ENCODE data around the gene HINT3. TPM values are rescaled to one million over a fixed set of nuclear protein-coding genes. Genes with fewer than 3 reads are reported as not detected.
"Not testable (repeated sequence)": the region's sequence is repeated elsewhere in the genome, so short reads cannot be mapped to it uniquely, and the experiment has no call there.

The HINT3 gene
- polyA plus RNA-seq, 2 donors: 2.8 to 10.1 TPM

- WGBS, 2 donors: 6 to 65% methylated on average over 2 of the region's 2 CpGs
- no peaks in the 10 kb centered on the region for H3K27me3 ChIP-seq (ENCODE audit: control insufficient read depth in 1 of 2, insufficient read depth in 2 of 2, low read length in 2 of 2)
- H3K36me3 ChIP-seq (ENCODE audit: control insufficient read depth in 2 of 2, insufficient read depth in 2 of 2, low read length in 1 of 2): peaks cover 0 to 4% of the 10 kb centered on the region in 2 donors
- no peaks in the 10 kb centered on the region for H3K4me1 ChIP-seq (ENCODE audit: control insufficient read depth in 2 of 2, insufficient read depth in 2 of 2, low read length in 1 of 2)
- no peaks in the 10 kb centered on the region for H3K9me3 ChIP-seq (ENCODE audit: control insufficient read depth in 2 of 2, insufficient read depth in 1 of 2, low read depth in 1 of 2, low read length in 1 of 2)
- no peak overlapping the region for H3K4me3 ChIP-seq (ENCODE audit: low read depth in 1 of 2, low read length in 2 of 2)
- H3K27ac ChIP-seq (ENCODE audit: low read depth in 2 of 2, low read length in 1 of 2): no peak overlapping the region
Observed at GRCh38 chr6:125970760-125971159, 14.2 kb downstream of the HINT3 start.

GRCh38 chr6:125972478-125972877 is 15.9 kb downstream of the HINT3 start:
- H3K4me1 ChIP-seq (ENCODE audit: control insufficient read depth in 2 of 2, insufficient read depth in 2 of 2, low read length in 1 of 2); H3K9me3 ChIP-seq (ENCODE audit: control insufficient read depth in 2 of 2, insufficient read depth in 1 of 2, low read depth in 1 of 2, low read length in 1 of 2); H3K36me3 ChIP-seq (ENCODE audit: control insufficient read depth in 2 of 2, insufficient read depth in 2 of 2, low read length in 1 of 2); H3K4me3 ChIP-seq (ENCODE audit: low read depth in 1 of 2, low read length in 2 of 2); H3K27ac ChIP-seq (ENCODE audit: low read depth in 2 of 2, low read length in 1 of 2); H3K27me3 ChIP-seq (ENCODE audit: control insufficient read depth in 1 of 2, insufficient read depth in 2 of 2, low read length in 2 of 2): not testable (repeated sequence)
- 86 to 91% methylated on average over 1 of the region's 1 CpG for WGBS, 2 donors

GRCh38 chr6:125974214-125974866 is 17.8 kb downstream of the HINT3 start:
- Histone ChIP-seq H3K4me3 (ENCODE audit: low read depth in 1 of 2, low read length in 2 of 2) (no peak overlapping the region), H3K36me3 (ENCODE audit: control insufficient read depth in 2 of 2, insufficient read depth in 2 of 2, low read length in 1 of 2) (no peaks in the 10 kb centered on the region), H3K4me1 (ENCODE audit: control insufficient read depth in 2 of 2, insufficient read depth in 2 of 2, low read length in 1 of 2) (no peaks in the 10 kb centered on the region), H3K27me3 (ENCODE audit: control insufficient read depth in 1 of 2, insufficient read depth in 2 of 2, low read length in 2 of 2) (no peaks in the 10 kb centered on the region), H3K9me3 (ENCODE audit: control insufficient read depth in 2 of 2, insufficient read depth in 1 of 2, low read depth in 1 of 2, low read length in 1 of 2) (no peaks in the 10 kb centered on the region), H3K27ac (ENCODE audit: low read depth in 2 of 2, low read length in 1 of 2) (no peak overlapping the region)
- 32 to 33% methylated on average over 5 of the region's 5 CpGs for WGBS, 2 donors

GRCh38 chr6:125979101-125979500 is 22.5 kb downstream of the HINT3 start:
- no peaks in the 10 kb centered on the region for H3K9me3 ChIP-seq (ENCODE audit: control insufficient read depth in 2 of 2, insufficient read depth in 1 of 2, low read depth in 1 of 2, low read length in 1 of 2)
- H3K27ac ChIP-seq (ENCODE audit: low read depth in 2 of 2, low read length in 1 of 2): no peak overlapping the region
- H3K4me3 ChIP-seq (ENCODE audit: low read depth in 1 of 2, low read length in 2 of 2): no peak overlapping the region
- 83 to 91% methylated on average over 3 of the region's 3 CpGs for WGBS, 2 donors
- no peaks in the 10 kb centered on the region for H3K27me3 ChIP-seq (ENCODE audit: control insufficient read depth in 1 of 2, insufficient read depth in 2 of 2, low read length in 2 of 2)
- no peaks in the 10 kb centered on the region for H3K4me1 ChIP-seq (ENCODE audit: control insufficient read depth in 2 of 2, insufficient read depth in 2 of 2, low read length in 1 of 2)
- H3K36me3 ChIP-seq (ENCODE audit: control insufficient read depth in 2 of 2, insufficient read depth in 2 of 2, low read length in 1 of 2): no peaks in the 10 kb centered on the region

GRCh38 chr6:125981571-125982185 is 25.1 kb downstream of the HINT3 start:
- H3K27ac ChIP-seq (ENCODE audit: low read depth in 2 of 2, low read length in 1 of 2): no peak overlapping the region
- H3K9me3 ChIP-seq (ENCODE audit: control insufficient read depth in 2 of 2, insufficient read depth in 1 of 2, low read depth in 1 of 2, low read length in 1 of 2): no peaks in the 10 kb centered on the region
- no peaks in the 10 kb centered on the region for H3K36me3 ChIP-seq (ENCODE audit: control insufficient read depth in 2 of 2, insufficient read depth in 2 of 2, low read length in 1 of 2)
- no peak overlapping the region for H3K4me3 ChIP-seq (ENCODE audit: low read depth in 1 of 2, low read length in 2 of 2)
- no peaks in the 10 kb centered on the region for H3K27me3 ChIP-seq (ENCODE audit: control insufficient read depth in 1 of 2, insufficient read depth in 2 of 2, low read length in 2 of 2)
- 88 to 90% methylated on average over 2 of the region's 2 CpGs for WGBS, 2 donors
- H3K4me1 ChIP-seq (ENCODE audit: control insufficient read depth in 2 of 2, insufficient read depth in 2 of 2, low read length in 1 of 2): no peaks in the 10 kb centered on the region

GRCh38 chr6:125983246-125983945 is 26.8 kb downstream of the HINT3 start:
- Histone ChIP-seq H3K36me3 (ENCODE audit: control insufficient read depth in 2 of 2, insufficient read depth in 2 of 2, low read length in 1 of 2) (no peaks in the 10 kb centered on the region), H3K4me1 (ENCODE audit: control insufficient read depth in 2 of 2, insufficient read depth in 2 of 2, low read length in 1 of 2) (no peaks in the 10 kb centered on the region), H3K4me3 (ENCODE audit: low read depth in 1 of 2, low read length in 2 of 2) (no peak overlapping the region), H3K27me3 (ENCODE audit: control insufficient read depth in 1 of 2, insufficient read depth in 2 of 2, low read length in 2 of 2) (no peaks in the 10 kb centered on the region), H3K9me3 (ENCODE audit: control insufficient read depth in 2 of 2, insufficient read depth in 1 of 2, low read depth in 1 of 2, low read length in 1 of 2) (no peaks in the 10 kb centered on the region), H3K27ac (ENCODE audit: low read depth in 2 of 2, low read length in 1 of 2) (no peak overlapping the region)
- WGBS, 2 donors: 62 to 67% methylated on average over 4 of the region's 4 CpGs

GRCh38 chr6:125984311-125984710 is 27.7 kb downstream of the HINT3 start:
- Histone ChIP-seq H3K9me3 (ENCODE audit: control insufficient read depth in 2 of 2, insufficient read depth in 1 of 2, low read depth in 1 of 2, low read length in 1 of 2) (no peaks in the 10 kb centered on the region), H3K36me3 (ENCODE audit: control insufficient read depth in 2 of 2, insufficient read depth in 2 of 2, low read length in 1 of 2) (no peaks in the 10 kb centered on the region), H3K4me1 (ENCODE audit: control insufficient read depth in 2 of 2, insufficient read depth in 2 of 2, low read length in 1 of 2) (no peaks in the 10 kb centered on the region), H3K4me3 (ENCODE audit: low read depth in 1 of 2, low read length in 2 of 2) (no peak overlapping the region), H3K27ac (ENCODE audit: low read depth in 2 of 2, low read length in 1 of 2) (no peak overlapping the region), H3K27me3 (ENCODE audit: control insufficient read depth in 1 of 2, insufficient read depth in 2 of 2, low read length in 2 of 2) (no peaks in the 10 kb centered on the region)
- 70 to 77% methylated on average over 2 of the region's 2 CpGs for WGBS, 2 donors

GRCh38 chr6:125985522-125985921 is 29.0 kb downstream of the HINT3 start:
- Histone ChIP-seq H3K27ac (ENCODE audit: low read depth in 2 of 2, low read length in 1 of 2) (no peak overlapping the region), H3K4me3 (ENCODE audit: low read depth in 1 of 2, low read length in 2 of 2) (peak overlapping the region in 1 of 2 donors; percentile 94)
- 58 to 76% methylated on average over 4 of the region's 4 CpGs for WGBS, 2 donors

GRCh38 chr6:125985979-125986300 is 29.4 kb downstream of the HINT3 start:
- H3K27ac ChIP-seq (ENCODE audit: low read depth in 2 of 2, low read length in 1 of 2): peak overlapping the region; percentile 77 to 93
- H3K27me3 ChIP-seq (ENCODE audit: control insufficient read depth in 1 of 2, insufficient read depth in 2 of 2, low read length in 2 of 2): no peaks in the 10 kb centered on the region
- WGBS, 2 donors: 2% methylated on average over 3 of the region's 3 CpGs
- H3K4me1 ChIP-seq (ENCODE audit: control insufficient read depth in 2 of 2, insufficient read depth in 2 of 2, low read length in 1 of 2): no peaks in the 10 kb centered on the region
- no peaks in the 10 kb centered on the region for H3K9me3 ChIP-seq (ENCODE audit: control insufficient read depth in 2 of 2, insufficient read depth in 1 of 2, low read depth in 1 of 2, low read length in 1 of 2)
- no peaks in the 10 kb centered on the region for H3K36me3 ChIP-seq (ENCODE audit: control insufficient read depth in 2 of 2, insufficient read depth in 2 of 2, low read length in 1 of 2)
- peak overlapping the region; percentile 83 to 94 for H3K4me3 ChIP-seq (ENCODE audit: low read depth in 1 of 2, low read length in 2 of 2)

More at GRCh38 chr6:125985522-125985921, 29.0 kb downstream of the HINT3 start:
- Histone ChIP-seq H3K36me3 (ENCODE audit: control insufficient read depth in 2 of 2, insufficient read depth in 2 of 2, low read length in 1 of 2) (no peaks in the 10 kb centered on the region), H3K27me3 (ENCODE audit: control insufficient read depth in 1 of 2, insufficient read depth in 2 of 2, low read length in 2 of 2) (no peaks in the 10 kb centered on the region), H3K4me1 (ENCODE audit: control insufficient read depth in 2 of 2, insufficient read depth in 2 of 2, low read length in 1 of 2) (no peaks in the 10 kb centered on the region), H3K9me3 (ENCODE audit: control insufficient read depth in 2 of 2, insufficient read depth in 1 of 2, low read depth in 1 of 2, low read length in 1 of 2) (no peaks in the 10 kb centered on the region)
